Measurements from ENCODE around the gene GYPC. TPM values are rescaled to one million over a fixed set of nuclear protein-coding genes. Genes with fewer than 3 reads are reported as not detected.

GYPC gene
- total RNA-seq, 1 donor, result 161 TPM

DNA sequence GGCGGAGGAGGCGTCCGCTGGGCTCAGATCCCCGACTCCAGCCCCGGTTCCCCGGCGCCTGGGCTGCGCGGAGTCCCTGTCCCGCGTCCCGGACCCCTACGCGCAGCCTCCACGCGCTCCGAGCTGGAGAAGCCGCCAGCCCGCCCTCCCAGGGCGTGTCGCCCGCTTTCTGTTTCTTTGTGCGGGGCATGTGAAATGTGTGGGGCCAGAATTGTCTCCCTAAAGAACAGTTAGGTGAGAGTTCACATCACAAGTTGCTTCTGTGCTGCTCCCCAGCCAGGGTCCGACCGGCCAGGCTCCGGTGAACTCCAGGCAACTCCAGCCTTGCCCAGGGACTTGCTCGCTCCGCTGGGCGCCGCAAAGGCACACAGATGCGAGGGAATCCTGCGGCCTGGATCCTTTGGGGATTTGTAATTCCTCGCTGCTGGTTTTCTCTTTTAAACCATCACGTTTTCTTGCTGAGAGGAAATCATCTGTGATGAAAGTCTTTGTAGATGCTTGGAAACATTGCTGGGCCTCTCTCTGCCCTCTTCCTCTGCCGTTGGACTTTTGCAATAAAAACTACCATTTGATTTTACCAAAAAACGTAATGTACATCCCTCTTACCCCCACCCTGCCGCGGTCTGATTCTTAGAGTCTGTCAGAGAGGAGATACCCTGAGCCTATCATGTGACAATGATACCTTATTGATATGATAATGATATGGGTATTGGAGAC, 631 bp downstream of the GYPC start:
- H3K4me3 ChIP-seq (ENCODE audit: low read depth, low read length), result peak overlapping the region; percentile 73
- TF ChIP-seq CTCF (IDR thresholded peaks at IDR 0.05; ENCODE audit: insufficient read depth, low read depth, low read length), result no peak
- peak; percentile 53 for DNase-seq (ENCODE audit: low read depth)

- peak; percentile 99 for DNase-seq (ENCODE audit: low read depth)
- H3K4me3 ChIP-seq (ENCODE audit: low read depth, low read length), result peak overlapping the region; percentile 73
- no peak for TF ChIP-seq CTCF (IDR thresholded peaks at IDR 0.05; ENCODE audit: insufficient read depth, low read depth, low read length)
Observed at GRCh38 chr2:126657148-126657635, 1.2 kb downstream of the GYPC start.

DNA sequence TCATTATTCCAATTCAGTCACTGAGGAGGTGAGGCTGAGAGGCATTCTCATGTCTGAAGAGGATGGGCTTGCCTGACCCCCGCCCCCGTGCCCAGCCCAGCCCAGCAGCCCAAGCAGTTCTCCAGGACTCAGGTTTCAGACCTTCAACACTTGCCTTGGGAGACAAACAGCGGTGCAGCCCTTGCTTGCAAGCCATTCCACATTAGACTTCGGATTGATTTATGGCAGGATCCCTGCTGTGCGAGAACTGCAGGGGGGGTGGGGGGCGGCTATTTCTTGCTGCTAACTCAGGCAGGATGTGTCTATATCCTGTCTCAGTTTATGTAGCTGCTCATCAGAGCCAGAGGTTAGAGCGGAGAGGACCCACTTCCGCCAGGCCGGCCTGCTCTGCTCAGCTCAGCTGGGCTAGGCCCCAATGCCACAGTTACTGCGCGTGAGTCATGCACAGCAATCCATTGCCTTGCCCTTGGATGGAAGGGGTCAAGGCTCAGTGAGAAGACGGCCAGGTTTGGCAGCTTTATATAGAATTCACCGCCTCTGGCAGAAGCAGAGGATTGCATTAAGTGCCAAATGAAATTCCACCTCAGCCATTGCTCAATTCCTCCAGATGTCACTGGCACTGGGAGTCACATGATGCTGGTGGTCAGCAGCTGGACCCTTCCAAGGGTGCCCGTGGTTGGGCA, 1.8 kb downstream of the GYPC start:
- TF ChIP-seq CTCF (IDR thresholded peaks at IDR 0.05; ENCODE audit: insufficient read depth, low read depth, low read length), result no peak
- peak; percentile 100 for DNase-seq (ENCODE audit: low read depth)
- peak overlapping the region; percentile 73 for H3K4me3 ChIP-seq (ENCODE audit: low read depth, low read length)

- no peak for DNase-seq (ENCODE audit: low read depth)
- no peak for TF ChIP-seq CTCF (IDR thresholded peaks at IDR 0.05; ENCODE audit: insufficient read depth, low read depth, low read length)
- peak overlapping the region; percentile 0 for H3K4me3 ChIP-seq (ENCODE audit: low read depth, low read length)
Observed at GRCh38 chr2:126658319-126658904, 2.5 kb downstream of the GYPC start.

GRCh38 chr2:126658905-126659561, 3.1 kb downstream of the GYPC start:
- H3K4me3 ChIP-seq (ENCODE audit: low read depth, low read length), result no peak overlapping the region
- peak; percentile 88 for DNase-seq (ENCODE audit: low read depth)
- TF ChIP-seq CTCF (IDR thresholded peaks at IDR 0.05; ENCODE audit: insufficient read depth, low read depth, low read length), result peak; percentile 14

DNA sequence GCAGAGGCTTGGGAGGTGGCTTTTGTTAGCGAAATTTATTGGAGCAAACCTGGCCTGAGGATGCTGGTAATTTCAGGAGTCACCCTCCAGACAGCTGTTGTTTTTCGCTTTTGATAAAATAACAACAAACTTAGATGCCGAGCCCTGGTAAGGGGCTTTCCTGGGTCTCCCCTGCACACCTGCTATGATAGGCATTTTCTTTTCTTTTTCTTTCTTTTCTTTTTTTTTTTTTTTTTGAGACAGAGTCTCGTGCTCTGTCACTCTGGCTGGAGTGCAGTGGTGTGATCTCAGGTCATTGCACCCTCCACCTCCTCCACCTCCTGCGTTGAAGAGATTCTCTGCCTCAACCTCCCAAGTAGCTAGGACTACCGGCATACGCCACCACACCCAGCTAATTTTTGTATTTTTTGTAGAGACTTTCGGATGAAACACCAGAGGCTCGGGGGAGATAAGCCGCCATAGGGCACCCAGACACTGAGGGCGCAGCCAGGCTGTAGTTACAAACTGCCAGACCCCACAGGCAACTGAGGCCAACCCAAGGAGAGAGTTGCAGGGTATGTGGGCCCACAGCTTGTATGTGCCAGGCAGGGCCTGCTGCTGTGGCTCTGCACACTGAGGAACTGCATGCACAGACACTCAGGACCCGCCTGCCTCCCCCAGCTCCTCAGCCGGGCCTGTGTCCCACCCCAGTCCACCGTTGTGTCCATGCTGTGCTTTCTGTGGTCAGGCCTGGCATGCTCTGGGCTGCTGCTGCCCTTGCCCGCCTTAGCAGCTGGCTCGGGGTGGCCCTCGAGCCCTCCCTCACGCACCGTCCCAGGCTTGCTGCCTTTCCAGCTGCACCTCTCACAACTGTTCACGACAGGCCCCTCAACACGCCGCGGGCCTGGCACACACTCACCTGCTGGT, 3.9 kb downstream of the GYPC start:
- no peak for TF ChIP-seq CTCF (IDR thresholded peaks at IDR 0.05; ENCODE audit: insufficient read depth, low read depth, low read length)
- H3K4me3 ChIP-seq (ENCODE audit: low read depth, low read length), result no peak overlapping the region
- DNase-seq (ENCODE audit: low read depth), result no peak

All from fibroblast of villous mesenchyme (primary cell).